Loucy (cell line): Measurements from ENCODE around the gene EMC10.

Source experiments
- H2AFZ ChIP-seq: fragments of 200-600 bp; sonication (generic); 2 replicates; pipeline ENCODE4 v1.6.0; 2016; ENCODE audit warnings: antibody characterized with exemption, mild to moderate bottlenecking, low read length, moderate library complexity
- H3F3A ChIP-seq: fragments of 200-600 bp; 2 replicates; pipeline ENCODE4 v1.6.0; 2016; ENCODE audit warnings: antibody characterized with exemption, low read depth, mild to moderate bottlenecking
- H3K27me3 ChIP-seq: fragments of 200-600 bp; sonication (generic); 2 replicates; pipeline ENCODE4 v1.6.1; 2014; ENCODE audit warnings: low read length, mild to moderate bottlenecking; ENCODE audit not compliant: insufficient read depth, poor library complexity, severe bottlenecking
- H3K36me3 ChIP-seq: fragments of 200-600 bp; sonication (generic); 2 replicates; pipeline ENCODE4 v1.6.1; 2016; ENCODE audit warnings: low read length; ENCODE audit not compliant: insufficient read depth
- H3K4me1 ChIP-seq: fragments of 200-600 bp; sonication (generic); 2 replicates; pipeline ENCODE4 v1.5.1; 2014; ENCODE audit warnings: low read length, mild to moderate bottlenecking; ENCODE audit not compliant: insufficient read depth, poor library complexity, severe bottlenecking
- H3K4me2 ChIP-seq: fragments of 200-600 bp; sonication (generic); 2 replicates; pipeline ENCODE4 v1.6.0; 2014; ENCODE audit warnings: antibody characterized with exemption, low read length, low read depth, mild to moderate bottlenecking; ENCODE audit not compliant: poor library complexity, severe bottlenecking
- H3K4me3 ChIP-seq: fragments of 200-600 bp; sonication (generic); 2 replicates; pipeline ENCODE4 v1.5.1; 2014; ENCODE audit warnings: low read length, mild to moderate bottlenecking, mixed read lengths; ENCODE audit not compliant: poor library complexity, severe bottlenecking
- H3K79me2 ChIP-seq: fragments of 200-600 bp; sonication (generic); 2 replicates; pipeline ENCODE4 v1.6.1; 2014; ENCODE audit warnings: low read length; ENCODE audit not compliant: insufficient read depth
- H3K9ac ChIP-seq: fragments of 200-600 bp; sonication (generic); 2 replicates; pipeline ENCODE4 v1.6.0; 2014; ENCODE audit warnings: mild to moderate bottlenecking, low read depth, low read length, moderate library complexity; ENCODE audit not compliant: poor library complexity, severe bottlenecking
- H3K9me2 ChIP-seq: fragments of 200-600 bp; sonication (generic); replicated peaks from 2 replicates; pipeline ENCODE4 v1.6.1; 2016; ENCODE audit warnings: low read depth, low read length, mixed read lengths
- H3K9me3 ChIP-seq: fragments of 200-600 bp; sonication (generic); 2 replicates; pipeline ENCODE4 v1.6.1; 2014; ENCODE audit warnings: mild to moderate bottlenecking, antibody characterized with exemption, low read length, low read depth; ENCODE audit not compliant: insufficient read depth
- H4K20me1 ChIP-seq: fragments of 200-600 bp; sonication (generic); 2 replicates; pipeline ENCODE4 v1.6.0; 2014; ENCODE audit warnings: antibody characterized with exemption, low read length, mild to moderate bottlenecking; ENCODE audit not compliant: insufficient read depth, poor library complexity, severe bottlenecking
- CTCF ChIP-seq: fragments of 200-600 bp; sonication (generic); conservative IDR thresholded peaks from 2 replicates; pipeline ENCODE4 v1.5.1; 2014; ENCODE audit warnings: mild to moderate bottlenecking, antibody characterized with exemption, low read length
- EZH2phosphoT487 ChIP-seq: fragments of 200-600 bp; IDR thresholded peaks from 2 replicates; pipeline ENCODE4 v1.6.1; 2018; ENCODE audit warnings: antibody characterized with exemption, mild to moderate bottlenecking, moderate library complexity, borderline replicate concordance

Gene EMC10

GRCh38 chr19:50497022-50497405 is 20.7 kb downstream of the EMC10 start:
- no peaks in the 10 kb centered on the region for H3K9me3 ChIP-seq
- no peaks in the 10 kb centered on the region for H3F3A ChIP-seq
- H3K4me3 ChIP-seq, result no peak overlapping the region
- H3K36me3 ChIP-seq, result no peaks in the 10 kb centered on the region
- H2AFZ ChIP-seq, result no peak overlapping the region
- no peak for TF ChIP-seq EZH2phosphoT487
- no peak for TF ChIP-seq CTCF
- no peak overlapping the region for H3K9ac ChIP-seq
- no peaks in the 10 kb centered on the region for H4K20me1 ChIP-seq
- H3K79me2 ChIP-seq, result no peaks in the 10 kb centered on the region
- peaks cover 4% of the 10 kb centered on the region for H3K27me3 ChIP-seq
- no peak overlapping the region for H3K4me2 ChIP-seq
- H3K4me1 ChIP-seq, result no peaks in the 10 kb centered on the region
- no peaks in the 10 kb centered on the region for H3K9me2 ChIP-seq

GRCh38 chr19:50498219-50499056 is 22.1 kb downstream of the EMC10 start:
- Histone ChIP-seq H3K4me2 (no peak overlapping the region), H3K9me2 (no peaks in the 10 kb centered on the region), H3K4me3 (no peak overlapping the region), H3K4me1 (no peaks in the 10 kb centered on the region), H3F3A (no peaks in the 10 kb centered on the region), H3K79me2 (no peaks in the 10 kb centered on the region), H3K9me3 (no peaks in the 10 kb centered on the region), H4K20me1 (no peaks in the 10 kb centered on the region), H2AFZ (no peak overlapping the region), H3K36me3 (no peaks in the 10 kb centered on the region), H3K27me3 (peaks cover 4% of the 10 kb centered on the region), H3K9ac (no peak overlapping the region)
- TF ChIP-seq EZH2phosphoT487 (no peak), CTCF (no peak)

GRCh38 chr19:50500060-50500752 is 23.9 kb downstream of the EMC10 start:
- no peak overlapping the region for H3K9ac ChIP-seq
- H3F3A ChIP-seq, result no peaks in the 10 kb centered on the region
- no peak overlapping the region for H3K4me3 ChIP-seq
- no peaks in the 10 kb centered on the region for H3K36me3 ChIP-seq
- H3K79me2 ChIP-seq, result no peaks in the 10 kb centered on the region
- no peak for TF ChIP-seq EZH2phosphoT487
- no peak for TF ChIP-seq CTCF
- H2AFZ ChIP-seq, result no peak overlapping the region
- H3K9me2 ChIP-seq, result no peaks in the 10 kb centered on the region
- H4K20me1 ChIP-seq, result no peaks in the 10 kb centered on the region
- no peaks in the 10 kb centered on the region for H3K4me1 ChIP-seq
- no peak overlapping the region for H3K4me2 ChIP-seq
- H3K27me3 ChIP-seq, result peaks cover 4% of the 10 kb centered on the region
- no peaks in the 10 kb centered on the region for H3K9me3 ChIP-seq
